Left renal pelvis (tissue), 4 donors: ENCODE results near the gene MYO1B. TPM values are rescaled to one million over a fixed set of nuclear protein-coding genes. Genes with fewer than 3 reads are reported as not detected.

Experiments
- DNase-seq, 4 donors: peaks; one replicate each; pipeline ENCODE4 v3.0.0-alpha.2; 2013; ENCODE audit warnings: low read depth in 4 of 4, low spot score in 3 of 4
- polyA plus RNA-seq, 4 donors: library from polyadenylated mRNA; unstranded; fragments of 120-200 nt; gene quantifications; one replicate each; pipeline ENCODE4 v1.2.1, GENCODE V29; 2013; ENCODE audit not compliant: insufficient read length in 4 of 4

The MYO1B gene
- polyA plus RNA-seq, 4 donors = 65.5 to 137 (median 105) TPM

DNA sequence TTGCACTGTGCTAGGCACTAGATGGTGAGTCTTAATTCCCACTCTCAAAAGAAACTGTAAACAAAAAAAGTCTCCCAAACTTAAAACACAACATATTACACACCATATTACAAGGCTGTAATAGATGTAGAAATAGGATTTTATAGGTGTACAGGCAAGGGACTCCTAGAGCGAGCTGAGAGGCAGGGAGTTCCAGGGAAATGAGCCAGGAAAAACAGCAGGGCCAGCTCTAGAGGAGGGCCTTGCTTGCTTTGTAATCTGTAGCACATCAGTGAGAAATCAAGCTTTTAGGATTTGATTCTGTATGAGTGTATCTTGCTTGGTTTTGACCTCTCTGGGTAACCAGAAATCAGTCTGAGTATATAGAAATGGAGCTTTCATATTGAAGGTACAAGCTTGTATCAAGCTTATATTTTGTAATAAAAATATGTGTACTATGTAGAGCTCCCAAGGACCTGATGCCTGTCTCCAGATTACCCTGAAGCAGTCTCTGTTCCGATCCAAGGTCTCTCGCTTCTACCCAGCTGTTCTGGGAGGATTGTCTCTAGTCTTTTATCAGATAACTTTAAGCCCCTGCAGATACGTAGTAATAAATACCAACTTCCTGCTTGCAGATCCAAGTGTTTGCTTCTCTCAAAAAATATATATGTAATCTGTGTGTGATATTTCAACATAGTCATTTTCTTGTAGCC, 73.0 kb downstream of the MYO1B start:
- DNase-seq = no peak

DNA sequence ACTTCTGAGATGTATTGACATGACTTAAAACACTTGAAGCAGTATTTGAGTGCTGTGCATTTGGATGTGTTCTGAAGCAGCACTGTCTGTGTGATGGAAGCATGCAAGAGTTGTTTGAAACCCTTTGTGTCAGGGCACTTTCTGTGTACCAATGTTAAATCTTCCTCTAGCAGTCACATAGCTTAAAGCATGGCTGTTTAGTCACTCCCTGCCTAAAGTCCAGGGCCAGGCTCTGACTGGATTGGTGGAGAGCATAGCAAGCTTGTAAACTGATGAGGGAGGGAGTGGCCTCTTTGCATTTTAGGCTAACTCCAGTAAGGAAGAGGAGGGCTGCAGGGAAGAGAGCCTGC, 73.5 kb downstream of the MYO1B start:
- no peak for DNase-seq

DNA sequence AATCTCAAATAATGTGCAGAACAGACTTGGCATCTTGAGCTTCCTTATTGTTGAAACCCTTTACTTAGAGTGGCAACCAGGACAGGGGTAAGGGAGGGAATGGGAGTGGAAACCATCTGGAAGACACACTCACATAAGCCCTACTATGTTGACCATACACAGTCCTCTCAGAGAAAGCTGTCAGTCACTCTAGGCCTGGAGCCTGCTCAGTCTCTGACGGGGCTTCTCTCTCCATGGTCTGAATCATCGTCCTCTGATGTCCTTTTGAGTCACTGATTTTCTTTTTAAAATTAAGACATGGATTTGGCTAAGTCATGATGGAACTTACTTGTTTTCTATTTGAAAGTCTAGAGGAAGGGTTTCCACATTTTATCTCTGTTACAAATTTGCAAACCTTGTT, 74.0 kb downstream of the MYO1B start:
- no peak for DNase-seq

DNA sequence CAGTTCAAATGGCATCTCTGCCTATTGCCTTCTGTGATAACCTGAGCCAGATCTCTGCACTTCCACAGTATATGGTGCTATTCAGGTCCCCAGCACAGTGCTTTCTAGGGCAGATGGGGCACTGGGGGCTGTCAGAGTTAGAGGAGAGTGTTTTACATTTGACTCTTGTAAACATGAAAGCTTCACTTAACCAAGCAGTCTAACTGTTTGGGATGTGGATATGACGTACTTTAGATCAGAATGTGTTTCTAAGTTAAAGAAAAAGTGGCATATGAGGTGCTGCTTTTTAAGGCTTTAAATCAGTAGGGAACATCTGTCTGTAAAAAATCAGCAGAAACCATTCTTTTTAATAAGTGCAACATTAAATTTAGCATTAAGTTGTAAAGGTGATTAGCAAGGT, 75.7 kb downstream of the MYO1B start:
- no peak for DNase-seq

DNA sequence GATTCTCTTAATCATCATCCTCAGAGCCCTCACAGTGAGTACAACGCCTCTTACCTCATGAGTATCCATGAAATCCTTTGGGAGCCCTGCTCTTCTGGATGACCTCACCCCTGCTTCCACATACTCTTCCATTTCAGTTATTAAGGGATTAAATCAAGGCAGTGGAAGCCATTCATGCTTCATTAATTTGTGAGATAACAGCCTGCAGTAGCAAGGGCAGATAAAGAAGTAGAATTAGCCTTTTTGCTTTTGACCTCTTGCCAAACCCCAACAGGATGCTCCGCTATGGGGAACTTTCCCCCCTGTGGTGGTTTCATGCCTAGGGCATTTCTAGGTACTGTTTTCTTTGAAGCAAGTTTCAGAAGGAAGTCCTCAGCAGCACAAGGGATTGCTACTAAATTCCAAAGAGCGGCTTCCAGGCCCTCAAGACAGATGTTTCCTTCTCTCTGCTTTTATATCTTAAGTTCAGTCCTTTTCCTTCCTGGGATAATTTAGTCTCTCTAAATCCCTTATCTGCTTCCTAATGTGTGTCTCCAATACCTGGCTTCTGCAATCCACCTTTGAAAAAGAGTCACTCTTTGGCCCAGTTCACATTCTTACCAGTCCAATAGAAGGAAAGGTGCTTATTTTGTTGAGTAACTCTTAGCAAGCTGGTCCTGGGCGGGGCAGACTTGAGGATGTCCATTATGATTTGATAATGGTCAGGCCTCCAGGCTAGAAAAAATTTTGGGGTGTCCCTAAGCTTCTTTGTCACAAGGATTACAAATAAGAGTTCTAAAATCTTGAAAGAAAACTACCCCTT, 76.9 kb downstream of the MYO1B start:
- DNase-seq = no peak

DNA sequence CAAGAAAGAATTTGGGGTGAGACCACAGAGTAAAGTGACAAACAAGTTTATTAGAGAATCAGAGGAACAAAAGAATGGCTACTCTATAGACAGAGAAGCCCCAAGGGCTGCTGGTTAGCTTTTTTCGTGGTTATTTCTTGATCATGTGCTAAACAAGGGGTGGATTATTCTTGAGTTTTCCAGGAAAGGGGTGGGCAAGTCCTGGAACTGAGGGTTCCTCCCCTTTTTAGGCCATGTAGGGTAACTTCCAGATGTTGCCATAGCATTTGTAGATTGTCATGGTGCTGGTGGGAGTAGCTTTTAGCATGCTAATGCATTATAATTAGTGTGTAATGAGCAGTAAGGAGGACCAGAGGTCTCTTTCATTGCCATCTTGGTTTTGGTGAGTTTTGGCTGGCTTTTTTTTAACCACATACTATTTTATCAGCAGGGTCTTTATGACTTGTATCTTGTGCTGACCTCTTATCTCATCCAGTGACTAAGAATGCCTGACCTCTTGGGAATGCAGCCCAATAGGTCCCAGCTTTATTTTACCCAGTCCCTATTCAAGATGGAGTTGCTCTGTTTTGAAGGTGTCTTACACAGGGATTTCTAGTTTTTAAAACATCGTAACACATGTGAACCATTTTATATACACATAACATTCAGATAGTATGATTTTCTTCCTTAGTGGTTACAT, 77.8 kb downstream of the MYO1B start:
- DNase-seq = no peak

DNA sequence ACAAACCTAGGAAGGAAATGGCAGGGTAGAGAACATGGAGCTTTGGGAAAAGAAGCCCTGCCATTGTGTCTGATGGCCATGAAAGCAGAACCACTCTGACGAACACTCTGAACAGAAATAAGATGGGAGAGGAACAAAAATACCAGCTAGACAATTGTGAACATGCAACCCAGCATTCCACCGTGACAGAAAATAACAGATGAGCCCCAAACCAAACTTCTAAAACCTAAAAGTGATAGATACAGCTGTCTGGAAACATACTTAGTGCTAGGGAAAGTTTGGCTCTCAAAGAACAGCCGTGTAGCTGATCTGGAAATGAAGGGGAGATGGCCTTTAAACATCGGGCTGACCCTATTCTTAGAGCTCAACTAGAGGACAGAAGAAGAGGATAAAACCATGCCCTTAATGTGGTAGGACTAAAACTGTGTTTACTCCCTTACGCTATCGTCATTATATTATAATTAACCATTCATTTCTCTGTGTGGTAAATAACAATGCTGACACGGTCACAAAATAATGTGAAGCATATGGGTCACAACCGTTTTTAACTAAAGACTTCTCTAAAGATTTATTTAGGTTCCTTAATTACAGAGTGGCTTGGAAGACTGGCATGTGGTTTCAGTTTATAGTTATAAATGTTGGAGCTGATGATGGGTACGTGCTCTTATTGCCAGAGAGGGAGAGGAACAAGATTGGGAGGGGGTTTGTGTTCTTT, 80.6 kb downstream of the MYO1B start:
- no peak for DNase-seq

DNA sequence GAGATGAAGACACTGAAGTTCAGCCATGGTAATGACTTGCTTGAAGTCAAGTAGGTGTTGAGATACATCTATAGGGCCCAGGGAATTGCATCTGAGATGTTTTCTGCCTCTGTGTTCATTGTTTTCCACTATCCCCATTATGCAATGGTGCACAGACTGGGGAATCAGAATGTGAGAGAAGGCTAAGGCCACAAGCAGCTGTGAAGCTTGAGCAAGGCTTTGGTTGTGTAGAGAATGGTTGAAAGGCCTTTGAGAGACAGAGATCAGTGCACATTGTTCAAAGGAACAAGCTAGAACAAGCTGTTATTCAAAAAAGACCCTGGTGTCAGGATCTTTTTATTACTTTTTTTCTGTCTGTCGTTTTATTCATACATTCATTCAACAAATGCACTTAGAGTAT, 82.3 kb downstream of the MYO1B start:
- no peak for DNase-seq

DNA sequence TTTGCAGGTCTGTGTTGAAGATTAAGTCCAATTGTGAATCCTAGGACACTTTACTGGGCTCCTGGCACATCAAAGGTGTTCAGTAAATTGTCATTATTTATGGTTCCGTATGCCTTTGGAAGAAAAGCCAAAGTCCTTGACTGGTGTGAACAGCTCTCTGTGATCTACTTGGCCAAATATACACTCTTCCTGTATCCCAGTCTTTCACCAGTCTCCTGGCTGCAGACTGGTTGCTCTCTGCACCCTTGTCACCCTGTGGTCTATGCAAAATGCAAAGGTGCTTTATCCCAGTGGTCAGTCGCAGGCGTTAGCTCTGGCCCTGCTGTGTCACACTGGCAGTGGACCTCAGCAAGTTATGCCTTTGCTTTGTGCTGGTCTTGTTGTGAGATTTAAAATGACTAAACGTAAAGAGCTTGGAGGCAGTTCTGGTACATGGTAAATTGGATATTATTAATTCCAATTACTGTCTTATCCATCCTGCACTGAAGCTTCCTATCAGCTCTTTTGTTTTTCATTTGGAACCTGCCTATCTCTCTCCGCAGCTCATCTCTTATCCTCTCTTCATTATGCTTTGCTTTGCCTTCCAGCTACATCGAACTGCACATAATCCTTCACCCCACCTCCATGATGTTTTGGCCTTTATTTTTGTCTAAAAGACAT, 83.1 kb downstream of the MYO1B start:
- DNase-seq = no peak

DNA sequence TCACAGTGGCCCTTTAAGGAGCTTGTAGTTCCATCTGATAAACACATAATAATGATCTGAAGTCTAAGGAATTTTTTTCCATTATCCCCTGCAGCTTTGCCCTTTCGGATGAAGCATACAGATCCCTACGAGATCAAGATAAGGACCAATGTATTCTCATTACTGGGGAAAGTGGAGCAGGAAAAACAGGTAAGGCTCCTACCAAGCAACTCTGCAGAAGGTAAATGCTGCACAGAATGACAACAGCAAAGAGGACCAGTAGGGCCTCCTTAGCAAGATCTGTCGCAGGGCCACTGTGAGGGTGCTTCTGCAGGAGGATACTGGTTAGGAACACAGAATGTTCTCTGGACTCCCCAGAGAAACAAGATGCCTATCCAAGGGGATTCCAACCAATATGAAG, 84.6 kb downstream of the MYO1B start:
- no peak for DNase-seq

DNA sequence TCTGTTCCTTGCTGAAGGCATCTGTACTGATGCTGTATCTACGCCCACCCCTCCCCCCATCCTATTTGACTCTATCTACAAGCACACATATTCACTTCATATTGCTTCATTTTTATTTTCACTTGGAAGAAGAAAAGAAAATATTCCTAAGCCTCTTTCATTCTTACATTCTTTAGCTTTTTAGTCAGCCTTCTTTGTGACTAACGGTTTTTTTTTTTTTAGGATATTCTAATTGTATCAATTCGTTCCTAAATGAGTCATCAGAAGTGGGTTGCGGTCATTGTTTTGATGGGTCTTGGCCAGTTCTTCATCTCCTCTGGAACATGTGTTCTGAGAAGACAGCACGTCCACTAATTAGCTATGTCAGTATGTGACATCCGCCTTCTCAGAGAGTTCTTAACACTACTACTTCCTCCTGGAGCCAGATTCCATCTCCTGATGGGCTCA, 88.7 kb downstream of the MYO1B start:
- no peak for DNase-seq

DNA sequence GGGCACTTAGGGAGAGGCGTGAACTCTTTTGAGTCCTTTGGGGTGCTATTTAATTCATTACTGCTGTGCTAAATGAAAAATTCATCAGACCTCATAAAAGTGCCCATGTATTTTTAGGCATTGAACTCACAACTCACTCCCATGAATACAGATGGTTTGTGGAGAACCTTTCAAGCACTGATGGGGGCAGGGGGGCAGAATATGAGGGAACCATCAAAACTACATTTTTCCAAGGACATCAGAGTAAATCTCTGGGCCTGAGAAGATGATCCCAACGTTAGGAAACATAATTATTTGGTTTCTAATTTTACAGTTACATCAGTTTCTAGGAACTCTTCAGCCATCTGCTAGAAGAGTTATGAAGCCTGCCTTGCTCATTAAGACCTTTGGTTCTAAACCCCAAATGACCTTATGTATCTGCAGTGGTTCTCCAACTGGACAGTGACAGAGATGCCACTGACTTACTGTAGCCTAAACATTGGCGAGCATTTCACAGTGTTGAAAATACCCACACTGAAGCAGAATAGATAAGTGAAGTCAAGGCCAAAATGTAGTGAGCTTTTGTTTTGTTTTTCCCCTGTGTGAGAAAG, 90.8 kb downstream of the MYO1B start:
- no peak for DNase-seq

DNA sequence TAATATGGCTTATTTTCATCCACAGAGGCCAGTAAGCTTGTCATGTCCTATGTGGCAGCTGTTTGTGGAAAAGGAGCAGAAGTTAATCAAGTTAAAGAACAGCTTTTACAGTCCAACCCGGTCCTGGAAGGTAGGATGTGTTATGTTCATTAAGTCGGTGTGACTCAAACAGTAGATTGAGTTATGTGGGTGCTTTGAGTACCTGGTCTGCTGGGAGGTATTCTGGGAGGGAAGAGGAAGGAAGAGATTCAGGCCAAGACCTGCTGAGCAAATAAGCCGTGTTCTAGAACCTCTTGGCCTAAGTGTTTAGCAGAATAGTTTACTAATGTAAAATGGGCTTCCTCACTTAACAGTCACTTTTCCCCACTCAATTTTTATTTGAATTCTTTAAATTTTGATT, 96.2 kb downstream of the MYO1B start:
- DNase-seq = no peak

DNA sequence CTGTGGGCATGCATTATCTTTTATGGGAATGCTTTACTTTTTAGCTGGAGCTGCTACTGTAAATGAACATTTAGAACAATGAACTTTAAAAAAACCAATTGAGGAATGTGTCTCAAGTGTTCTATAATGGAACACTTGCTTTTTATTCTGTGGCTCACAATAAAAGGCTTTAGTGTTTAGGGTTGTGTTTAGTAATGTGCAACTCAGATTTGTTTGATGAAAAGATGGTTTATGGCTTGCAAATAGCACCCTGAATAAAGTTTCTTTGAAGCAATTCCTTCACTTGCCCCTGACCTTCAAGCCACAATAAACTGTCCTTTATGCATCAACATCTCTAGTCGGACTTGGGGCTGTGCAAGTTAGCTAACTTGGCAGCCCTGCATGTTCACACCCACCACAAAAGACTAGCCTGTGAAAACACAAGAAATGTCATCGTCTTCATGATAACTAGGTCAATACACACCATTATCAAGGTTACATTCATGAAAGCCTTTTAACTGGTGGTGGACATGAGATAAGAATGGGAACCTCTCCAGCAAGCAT, 98.7 kb downstream of the MYO1B start:
- no peak for DNase-seq

DNA sequence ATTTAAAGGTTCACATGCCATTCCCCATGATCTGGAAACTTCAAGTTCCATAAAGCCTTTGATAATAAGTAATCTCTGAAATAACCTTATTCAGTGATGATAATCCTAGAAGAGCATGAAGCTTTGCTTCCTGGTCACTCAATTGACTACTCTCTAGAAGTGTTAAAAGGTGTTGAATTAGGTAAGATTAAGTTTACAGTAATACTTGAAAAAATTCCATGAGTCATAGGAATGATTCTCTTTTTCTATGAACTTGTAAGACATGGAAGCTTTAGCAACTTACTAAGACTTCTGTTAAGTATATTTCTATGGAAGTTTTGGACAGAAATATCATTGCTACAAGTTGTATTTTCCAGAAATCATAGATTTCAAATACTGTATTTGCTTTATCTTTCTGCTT, 100.6 kb downstream of the MYO1B start:
- no peak for DNase-seq

DNA sequence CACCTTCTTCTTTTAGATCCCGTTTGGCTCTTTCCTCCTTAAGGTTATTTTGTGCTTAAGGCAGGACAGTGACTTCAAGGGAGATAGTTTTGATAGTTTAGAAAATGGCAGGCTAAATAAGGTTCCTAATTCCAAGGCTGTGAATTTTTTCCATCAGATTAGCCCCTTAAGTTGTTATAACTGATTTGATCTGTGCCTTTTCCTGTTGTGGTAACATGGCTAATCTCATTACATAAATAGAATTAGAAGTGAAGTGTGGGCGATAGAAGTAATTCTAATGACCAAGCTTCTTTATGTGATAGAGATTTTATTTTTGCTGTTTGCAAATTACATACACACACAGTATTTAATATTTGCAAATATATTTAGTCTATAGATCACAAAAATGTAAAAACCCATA, 102.0 kb downstream of the MYO1B start:
- DNase-seq = no peak

DNA sequence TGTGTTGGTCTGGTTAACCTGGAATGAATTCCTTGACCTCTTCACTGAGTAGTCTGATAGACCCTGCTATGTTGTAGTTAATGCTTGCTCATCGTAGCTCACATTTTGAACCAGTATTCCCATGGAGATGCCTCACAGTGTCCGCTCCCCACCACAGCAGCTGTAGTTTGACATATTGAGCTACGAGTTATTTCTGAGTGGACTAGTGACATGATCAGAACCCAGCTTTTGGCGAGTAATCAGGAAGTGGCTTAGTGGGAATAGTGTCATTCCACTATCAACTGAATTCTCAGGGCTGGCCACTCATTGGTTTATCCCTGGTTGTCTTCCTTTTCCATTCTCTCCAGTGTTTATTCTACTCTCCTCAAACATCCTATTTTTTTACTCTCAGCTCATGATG, 102.7 kb downstream of the MYO1B start:
- DNase-seq = no peak

DNA sequence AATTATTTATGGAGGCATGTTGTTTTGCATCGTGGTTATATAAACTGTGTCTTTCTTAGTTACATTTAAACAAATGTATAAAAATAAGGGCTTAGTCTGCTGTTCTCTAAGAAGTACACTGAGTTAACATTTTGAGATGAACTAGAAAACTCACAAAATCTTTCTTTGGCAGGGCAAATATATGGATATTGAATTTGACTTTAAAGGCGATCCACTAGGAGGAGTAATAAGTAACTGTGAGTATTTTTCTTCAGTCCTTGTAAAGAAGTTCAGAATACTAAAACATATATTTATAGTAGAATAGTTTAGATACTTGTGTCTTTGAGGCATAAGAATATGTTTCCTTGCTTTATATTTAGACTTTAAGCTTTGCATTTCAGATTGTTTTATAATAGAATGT, 104.8 kb downstream of the MYO1B start:
- no peak for DNase-seq

DNA sequence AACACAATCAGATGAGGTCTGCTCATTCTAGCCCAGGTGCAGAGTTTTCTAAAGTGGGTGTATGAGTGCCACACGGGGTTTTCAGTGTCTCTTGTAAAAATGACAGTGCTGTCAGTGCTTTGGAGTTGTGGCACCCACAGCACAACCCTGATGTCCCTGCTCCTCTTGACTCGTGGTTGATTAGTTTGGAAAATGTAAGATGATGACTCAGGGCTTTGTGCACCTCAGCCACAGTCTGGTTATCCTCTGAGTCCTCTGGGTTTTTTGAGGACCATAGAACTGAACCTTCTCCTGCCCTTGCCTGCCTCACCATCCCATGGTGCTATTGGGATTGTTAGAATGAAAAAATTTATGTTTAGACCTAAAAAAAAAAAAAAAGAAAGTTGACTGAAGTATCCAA, 105.6 kb downstream of the MYO1B start:
- DNase-seq = no peak

DNA sequence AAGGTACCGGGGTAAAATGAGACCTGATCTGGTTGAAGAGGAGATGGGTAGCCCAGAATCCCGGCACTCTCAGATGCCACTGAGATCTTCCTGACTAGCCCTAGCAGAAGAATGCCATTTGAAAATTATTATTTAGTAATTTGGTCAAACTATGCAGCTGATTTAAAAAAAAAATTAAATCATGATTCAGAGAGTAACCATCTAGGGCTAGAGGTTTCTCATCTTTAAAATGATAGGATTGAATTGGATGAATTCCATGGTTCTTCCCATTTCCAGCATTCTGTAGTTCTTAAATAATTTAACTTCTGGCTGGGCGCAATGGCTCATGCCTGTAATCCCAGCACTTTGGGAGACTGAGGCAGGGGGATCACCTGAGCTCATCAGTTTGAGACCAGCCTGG, 106.1 kb downstream of the MYO1B start:
- no peak for DNase-seq
